H1 (cell line): ENCODE results near the gene ATP6V0E2. TPM values are rescaled to one million over a fixed set of nuclear protein-coding genes. Genes with fewer than 3 reads are reported as not detected.

Source experiments
- HDAC2 ChIP-seq, 2 experiments: fragments of 300-600 bp in 1 of 2; sonication (generic) in 1 of 2; IDR thresholded peaks; 2 replicates each; pipeline ENCODE4 v1.6.1; 2011 to 2012; ENCODE audit warnings: low read depth in 2 of 2, low read length in 2 of 2, mild to moderate bottlenecking in 2 of 2, moderate library complexity in 2 of 2, borderline replicate concordance in 1 of 2, inconsistent platforms in 1 of 2
- polyA plus RNA-seq, 7 experiments: library from polyadenylated mRNA; depleted of rRNA in 3 of 7; stranded (reverse) in 5 of 7; unstranded in 2 of 7; fragments of >200 nt in 5 of 7; fragments of 200-250 nt in 2 of 7; gene quantifications; 1 replicate in 5 of 7; 2 replicates in 1 of 7; 4 replicates in 1 of 7; pipeline versions ENCODE4 v1.2.1 to v1.2.3, GENCODE V29; 2011 to 2013; ENCODE audit warnings: missing spikeins in 2 of 7, mixed read lengths in 2 of 7
- total RNA-seq: library from RNA; stranded (reverse); fragmentation: NEBNext Ultra II Directional; extraction: Animal tissue kit (Norgen Biotek cat#: 25700); gene quantifications from 2 replicates; pipeline ENCODE4 v1.2.1, GENCODE V29; 2021

Gene ATP6V0E2
- total and polyA plus RNA-seq, 2 of the 8 experiments (the other 6 are each of a cell fraction or from before 2014, with no cell fraction given) = 26.1 to 47.9 TPM

DNA sequence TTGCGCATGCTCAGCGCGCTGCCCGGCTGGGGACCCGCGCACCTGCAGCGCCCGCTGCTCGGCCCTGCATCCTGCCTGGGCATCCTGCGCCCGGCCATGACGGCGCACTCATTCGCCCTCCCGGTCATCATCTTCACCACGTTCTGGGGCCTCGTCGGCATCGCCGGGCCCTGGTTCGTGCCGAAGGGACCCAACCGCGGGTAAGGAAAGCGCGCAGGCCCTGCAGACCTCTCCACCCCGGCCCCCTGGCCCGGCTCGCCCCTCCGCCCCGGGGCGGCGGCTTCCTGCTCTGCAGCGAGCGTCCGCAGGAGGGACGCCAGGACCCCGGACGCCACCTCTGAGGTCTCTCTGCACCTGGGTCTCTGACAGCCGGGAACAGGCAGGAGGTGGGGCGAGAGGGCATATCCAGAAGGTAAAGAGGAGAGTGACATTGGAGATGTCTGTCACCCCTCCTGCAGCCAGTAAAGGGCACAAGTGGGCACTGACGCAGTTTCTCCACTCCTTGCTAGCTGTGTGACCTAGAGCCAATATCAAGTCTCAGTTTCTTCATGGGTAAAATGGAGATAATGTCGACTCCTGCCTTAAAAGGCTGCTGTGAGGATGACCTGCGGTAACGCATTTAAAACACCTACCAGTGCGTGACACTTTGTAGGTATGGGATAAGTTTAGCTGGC is 338 bp downstream of the ATP6V0E2 start (continued):
- peak in 1 of 2 experiments; percentile 15; a peak in 1 of 4 replicates for TF ChIP-seq HDAC2 (IDR thresholded peaks at IDR 0.05; ENCODE audit: borderline replicate concordance in 1 of 2, low read depth in 2 of 2, low read length in 2 of 2)
